HG03280 (cell line): Measurements from ENCODE around the gene COL6A3.

Experiments
- ATAC-seq: cut with Tn5 transposase; IDR thresholded peaks from one replicate; pipeline ENCODE4 v1.9.1; 2021; ENCODE audit warnings: mild to moderate bottlenecking, moderate library complexity; ENCODE audit not compliant: unreplicated experiment

Gene COL6A3

DNA sequence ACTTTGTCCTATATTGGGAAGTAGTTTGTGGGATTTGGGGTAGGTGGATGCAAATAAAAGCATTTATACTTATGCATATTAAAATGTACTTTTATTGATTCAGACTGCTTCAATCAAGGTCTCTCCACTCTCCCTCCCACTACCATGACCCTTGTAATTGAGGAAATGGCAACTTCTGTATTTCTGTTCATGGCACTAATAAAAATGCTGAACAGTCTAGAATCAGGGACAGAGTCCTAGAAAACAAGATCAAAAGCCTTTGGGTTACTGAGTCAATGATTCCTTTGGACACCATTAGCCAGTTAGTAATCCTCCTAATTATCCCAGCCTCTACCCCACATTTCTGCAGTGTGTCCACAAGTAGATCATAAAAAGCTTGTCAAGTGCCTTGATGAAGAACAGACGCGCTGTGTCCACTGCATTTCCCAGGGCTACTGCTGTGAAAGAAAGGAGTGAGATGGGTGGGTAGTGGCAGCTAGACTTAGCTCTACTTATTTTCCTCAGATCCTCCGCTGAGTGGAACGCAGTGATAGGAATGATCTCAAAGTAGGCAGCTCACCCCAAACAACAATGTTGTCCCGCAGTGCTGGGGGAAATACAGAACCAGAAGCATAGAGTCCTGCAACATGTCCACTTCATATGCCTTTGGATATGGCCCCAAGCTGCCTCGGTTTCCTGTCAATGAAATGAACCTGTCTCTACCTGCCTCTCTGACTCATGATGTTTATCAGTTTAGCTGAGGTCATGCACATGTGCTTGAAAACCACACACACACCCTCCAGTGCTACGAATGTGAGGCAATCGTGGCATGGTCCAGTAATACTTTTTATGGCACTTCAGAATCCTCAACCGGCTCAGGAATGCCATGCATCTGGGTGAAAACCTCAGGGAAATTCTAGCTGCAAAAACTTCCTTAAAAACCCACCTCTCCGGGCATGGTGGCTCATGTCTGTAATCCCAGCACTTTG is 115.5 kb downstream of the COL6A3 start:
- ATAC-seq = no peak

DNA sequence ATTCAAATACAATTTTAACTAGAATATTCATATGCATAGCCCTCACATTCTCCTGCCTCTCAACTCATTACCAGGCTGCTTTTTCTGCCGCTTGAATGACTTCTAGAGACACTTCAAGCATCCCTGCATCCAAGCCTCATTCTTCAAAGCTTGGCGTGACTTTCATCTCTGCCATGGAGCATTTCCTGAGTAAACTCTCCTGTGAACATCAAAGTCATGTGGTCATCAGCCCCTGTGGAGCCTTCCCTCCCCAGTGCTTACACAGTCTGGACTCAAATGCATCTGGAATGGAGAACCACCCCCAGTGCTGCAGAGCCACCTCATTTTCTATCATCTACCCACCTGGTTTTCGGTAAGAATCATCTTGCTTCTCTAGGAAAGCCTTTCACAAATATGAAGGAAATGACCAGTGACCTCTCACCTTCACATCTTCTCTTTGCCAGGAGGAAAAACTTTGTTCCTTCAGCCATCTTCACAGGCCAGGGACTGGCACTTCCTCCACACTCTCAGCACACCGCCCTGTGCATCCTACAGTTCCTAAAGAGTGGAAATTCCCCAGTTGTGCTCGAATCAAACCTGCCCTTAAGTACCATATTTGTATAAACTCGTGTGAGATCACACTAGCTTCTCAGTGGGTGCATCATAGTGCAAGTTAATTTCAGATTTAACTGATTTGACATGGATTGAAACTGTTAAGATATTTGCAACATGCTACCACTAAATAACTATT is 116.4 kb downstream of the COL6A3 start:
- ATAC-seq = no peak

DNA sequence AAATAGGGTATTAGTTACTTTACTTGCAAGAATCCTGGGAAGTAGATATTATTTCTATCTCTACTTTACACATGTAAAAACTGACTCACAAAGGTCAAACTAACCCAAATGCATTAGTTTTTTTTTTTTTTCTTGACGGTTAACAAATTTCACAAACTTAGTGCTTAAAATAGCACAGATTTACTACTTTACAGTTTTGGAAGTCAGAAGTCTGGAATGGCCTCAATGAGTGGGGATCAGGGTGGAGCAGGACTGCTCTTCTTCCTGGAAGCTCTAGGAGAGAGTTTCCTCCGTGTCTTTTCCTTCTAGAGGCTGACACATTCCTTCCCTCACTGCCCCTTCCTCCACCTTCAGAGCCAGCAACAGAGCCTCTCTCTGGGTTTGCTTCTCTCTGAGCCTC is 117.2 kb downstream of the COL6A3 start:
- ATAC-seq = no peak

DNA sequence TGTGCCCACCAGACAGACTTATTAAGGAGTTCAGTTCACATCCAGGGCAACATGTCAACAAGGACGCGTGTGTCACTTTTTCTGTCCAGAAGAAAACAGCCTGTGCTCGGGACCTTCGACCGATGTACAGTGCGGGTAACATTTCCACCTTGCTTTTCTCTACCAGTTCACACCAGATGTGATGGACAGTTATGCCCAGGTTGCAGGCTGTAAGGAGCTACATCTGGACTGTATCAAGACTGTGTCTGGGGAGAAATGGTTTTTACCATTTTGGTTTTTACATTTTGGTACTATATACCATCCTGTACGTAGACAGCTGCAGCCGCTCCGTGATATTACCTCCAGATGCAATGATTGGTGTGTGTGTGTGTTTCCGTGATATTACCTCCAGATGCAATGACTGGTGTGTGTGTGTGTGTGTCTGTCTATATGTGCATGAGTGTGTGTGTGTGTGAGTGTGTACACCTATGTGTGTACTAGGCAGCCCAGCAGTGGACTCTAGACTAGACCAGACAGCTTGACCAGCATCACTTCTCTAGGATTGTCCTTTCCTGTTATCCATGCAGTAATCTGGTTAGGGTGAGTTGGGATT is 118.0 kb downstream of the COL6A3 start:
- no peak for ATAC-seq

DNA sequence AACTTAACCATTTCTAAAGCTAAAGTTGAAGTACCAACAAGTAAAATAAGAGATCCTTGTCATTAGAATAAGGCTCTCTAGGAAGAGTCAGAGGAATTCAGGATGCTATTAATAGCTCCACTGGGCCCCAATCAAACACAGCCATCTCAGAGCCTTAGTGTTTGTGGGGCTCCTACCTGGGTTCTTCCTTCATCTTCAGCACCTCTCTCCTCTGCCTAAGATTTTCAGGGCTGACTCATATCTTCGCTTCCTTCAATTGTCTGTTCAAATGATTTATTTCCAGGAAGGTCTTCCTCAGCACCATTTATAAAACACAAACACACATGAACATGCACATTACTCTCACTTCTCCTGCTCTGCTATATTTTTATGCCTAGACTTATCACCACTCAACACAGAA is 119.5 kb downstream of the COL6A3 start:
- no peak for ATAC-seq

DNA sequence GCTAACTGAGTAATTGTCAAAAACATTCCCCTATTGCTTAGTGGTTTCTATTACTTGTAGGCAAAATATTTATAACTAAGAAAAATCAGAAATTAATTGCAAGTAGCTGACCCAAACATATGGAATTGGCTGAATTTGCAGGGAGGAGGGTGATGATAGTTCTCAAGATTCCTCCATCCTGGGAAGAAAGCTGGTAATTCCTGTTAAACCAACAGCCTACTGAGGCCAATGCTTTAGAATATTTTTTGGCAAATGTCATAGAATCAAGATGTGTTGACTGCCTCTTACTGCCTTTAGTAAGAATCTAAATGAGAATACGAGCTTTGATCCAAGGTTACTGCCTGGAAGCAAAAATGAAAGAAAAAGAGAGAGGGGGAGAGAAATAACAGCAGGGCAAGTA is 120.0 kb downstream of the COL6A3 start:
- ATAC-seq = no peak

DNA sequence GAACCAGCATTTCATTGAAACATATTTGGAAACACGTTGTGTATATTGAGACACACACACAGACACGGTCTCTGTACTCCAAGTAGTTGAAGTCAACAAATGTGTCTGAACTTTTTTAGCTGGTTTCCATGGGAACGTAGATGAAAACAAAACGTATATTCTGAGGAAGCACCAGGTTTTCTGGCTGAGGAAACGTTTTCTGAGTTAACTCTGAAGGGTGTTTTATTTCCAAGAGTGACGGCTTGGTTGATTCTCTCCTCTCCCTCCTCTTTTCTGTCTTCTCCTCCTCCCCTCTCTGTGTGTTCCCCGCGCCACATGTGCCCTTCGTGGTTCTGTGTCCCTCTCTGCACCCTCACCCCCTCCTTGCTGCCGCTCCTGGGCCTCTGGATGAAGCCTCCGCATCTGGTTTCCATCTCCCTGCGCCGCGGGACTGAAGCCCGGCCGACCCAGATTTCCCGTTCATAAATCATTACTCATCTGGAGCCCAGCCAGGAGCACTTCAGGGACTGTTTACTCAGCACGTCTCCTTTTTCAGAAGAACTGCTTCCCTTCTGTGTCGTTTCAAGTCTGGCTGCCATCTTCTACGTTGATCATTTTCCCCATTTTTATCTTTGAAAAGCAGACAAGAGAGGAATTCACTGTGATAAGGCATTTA is 122.7 kb downstream of the COL6A3 start:
- ATAC-seq = no peak

DNA sequence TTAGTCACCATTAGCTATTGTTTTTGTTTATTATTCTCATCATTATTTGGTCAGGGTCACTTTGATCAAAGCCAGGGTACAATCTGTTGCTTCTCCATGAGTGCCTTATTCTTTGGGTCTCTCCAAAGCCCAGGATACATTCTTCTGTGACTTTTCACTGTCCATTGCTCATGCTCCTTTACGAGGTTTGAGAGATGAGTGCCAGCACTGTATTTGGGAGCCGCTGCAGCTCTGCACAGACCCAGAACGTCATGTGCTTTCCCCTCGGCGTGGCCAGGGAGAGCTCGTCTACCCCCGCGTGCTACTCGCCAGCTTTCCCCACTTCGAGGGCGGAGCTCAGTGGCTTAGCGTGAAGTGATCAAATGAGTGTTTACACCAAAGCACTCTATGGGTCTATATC is 123.7 kb downstream of the COL6A3 start:
- no peak for ATAC-seq

DNA sequence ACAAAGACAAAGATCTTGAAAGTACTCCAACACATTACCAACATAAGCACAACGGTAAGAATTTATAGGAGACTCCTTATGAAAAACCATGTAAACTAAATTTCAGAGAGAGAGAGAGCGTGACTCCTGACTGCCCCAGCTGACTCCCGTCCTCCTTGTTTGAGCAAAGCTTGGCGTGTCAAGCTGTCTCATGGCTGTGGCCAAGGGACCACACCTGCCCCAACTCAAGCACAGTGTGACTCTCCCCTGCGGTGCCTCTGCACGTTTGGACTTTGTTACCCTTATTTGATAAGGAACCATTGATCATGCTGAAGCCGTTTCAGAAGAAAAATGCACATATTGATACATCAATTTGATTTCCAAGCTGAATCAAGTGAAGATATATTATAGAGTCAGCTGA is 124.8 kb downstream of the COL6A3 start:
- no peak for ATAC-seq

DNA sequence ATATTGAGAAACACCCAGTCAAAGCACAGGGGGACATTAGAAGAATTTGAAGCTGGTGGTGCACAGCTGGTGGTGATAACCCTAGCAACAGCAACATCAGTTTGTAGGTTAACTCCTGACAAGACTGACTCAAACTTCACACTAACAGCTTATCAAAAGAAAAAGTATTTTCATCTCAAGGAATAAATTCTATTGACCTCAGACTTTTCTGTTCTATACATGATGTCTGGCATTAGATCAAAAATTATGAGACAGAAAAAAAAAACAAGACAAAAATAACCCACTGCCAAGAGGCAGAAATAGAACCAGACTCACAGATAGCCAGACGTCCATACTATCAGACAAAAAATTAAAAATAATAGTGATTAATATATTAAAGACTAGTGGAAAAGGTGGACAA is 126.1 kb downstream of the COL6A3 start:
- no peak for ATAC-seq

DNA sequence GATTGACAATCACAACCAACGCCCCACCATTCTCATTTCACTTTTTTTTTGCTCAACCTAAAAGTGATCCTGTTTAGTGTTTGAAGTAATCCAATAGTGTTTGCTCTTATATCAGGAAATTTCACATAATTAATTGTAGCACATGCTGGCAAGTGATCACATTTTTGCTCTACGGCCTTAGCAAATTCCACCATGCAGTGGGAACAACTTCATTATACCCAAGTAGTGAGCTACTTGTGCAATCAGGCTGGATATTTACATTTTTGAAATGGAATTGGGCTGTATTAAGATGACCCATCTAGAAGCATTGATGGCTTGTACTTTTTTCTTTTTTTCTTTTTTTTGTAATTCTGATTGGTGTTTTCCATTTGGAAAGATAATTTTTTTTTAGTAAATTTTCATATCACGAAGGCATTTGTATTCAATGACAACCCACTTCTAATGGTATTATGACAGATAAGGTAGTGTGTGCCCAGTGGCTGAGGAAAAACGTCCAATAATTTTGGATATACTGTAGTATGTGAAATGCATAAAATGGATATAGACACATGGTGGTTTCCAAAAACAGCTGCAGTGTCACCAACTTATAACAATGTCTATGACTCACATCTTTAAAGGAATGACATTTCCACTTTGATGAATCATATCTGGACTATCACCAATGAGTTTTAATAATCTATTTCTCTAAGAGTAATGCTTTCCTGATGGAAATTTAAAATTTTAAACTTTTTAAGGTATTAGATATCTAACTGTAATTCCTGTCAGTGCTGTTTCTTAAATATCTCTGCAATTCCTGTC is 130.6 kb downstream of the COL6A3 start:
- no peak for ATAC-seq

DNA sequence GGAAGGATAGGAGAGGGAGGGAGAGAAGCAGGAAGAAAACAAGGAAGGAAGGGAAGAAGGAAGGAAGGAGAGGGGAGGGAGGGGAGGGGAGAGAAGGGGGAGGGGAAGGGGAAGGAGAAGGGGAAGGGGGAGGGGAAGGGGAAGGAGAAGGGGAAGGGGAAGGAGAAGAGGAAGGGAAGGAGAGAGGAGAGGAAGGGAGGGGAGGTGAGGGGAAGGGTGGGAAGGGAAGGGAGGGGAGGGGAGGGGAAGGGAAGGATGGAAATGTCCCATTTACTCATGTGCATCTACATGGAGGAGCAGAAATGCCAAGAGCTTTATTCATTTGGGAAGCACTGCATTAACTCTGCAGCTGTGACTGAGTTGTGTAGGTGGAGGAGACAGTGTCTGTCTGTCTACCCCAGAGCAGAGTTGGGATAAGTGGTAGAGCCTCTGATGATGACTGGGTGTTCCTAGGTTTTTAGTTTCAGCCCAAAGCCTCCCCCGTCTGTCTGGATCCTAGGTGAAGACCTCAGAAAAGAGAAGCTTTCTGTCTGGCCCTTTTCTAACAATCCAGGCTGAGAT is 131.3 kb downstream of the COL6A3 start:
- no peak for ATAC-seq

DNA sequence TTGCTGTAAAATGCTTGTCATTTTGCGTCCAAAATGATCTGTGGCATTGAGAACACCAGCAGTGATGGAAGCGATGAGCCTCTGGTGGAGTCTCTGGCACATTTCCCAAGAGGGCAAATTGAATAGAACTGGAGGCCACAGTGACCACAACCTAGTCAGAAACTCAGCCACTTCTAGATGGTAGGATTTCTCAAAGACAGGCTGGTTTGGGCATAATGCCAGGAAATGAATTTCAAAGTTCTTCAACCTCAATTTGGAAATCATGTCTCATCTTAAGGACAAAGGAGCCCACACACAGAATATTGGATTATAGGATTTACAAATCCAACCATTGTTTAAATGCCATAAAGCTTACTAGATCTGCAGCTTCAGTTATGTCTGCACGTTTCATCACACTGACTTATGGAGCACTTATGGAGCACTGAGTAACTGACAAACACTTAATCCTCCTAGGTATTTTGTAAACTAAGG is 132.1 kb downstream of the COL6A3 start:
- ATAC-seq = no peak

DNA sequence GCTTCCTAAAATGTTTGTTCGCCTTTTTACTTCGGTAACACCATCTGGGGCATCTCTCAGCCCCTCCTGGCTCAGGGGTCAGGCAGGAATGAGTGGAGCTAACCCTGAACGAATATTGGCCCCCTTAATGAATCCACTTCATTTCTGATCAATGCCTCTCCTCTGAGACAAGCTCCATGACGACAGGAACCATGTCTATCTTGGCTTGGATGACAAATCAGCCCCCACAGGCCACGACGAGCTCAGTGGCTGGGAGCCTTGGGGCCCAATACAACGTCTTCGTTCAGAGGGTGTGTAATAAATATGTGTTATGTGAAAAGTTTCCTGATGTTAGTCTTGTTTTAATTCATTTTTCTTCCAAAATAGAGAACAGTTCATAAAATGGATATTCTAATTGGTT is 133.0 kb downstream of the COL6A3 start:
- ATAC-seq = no peak

DNA sequence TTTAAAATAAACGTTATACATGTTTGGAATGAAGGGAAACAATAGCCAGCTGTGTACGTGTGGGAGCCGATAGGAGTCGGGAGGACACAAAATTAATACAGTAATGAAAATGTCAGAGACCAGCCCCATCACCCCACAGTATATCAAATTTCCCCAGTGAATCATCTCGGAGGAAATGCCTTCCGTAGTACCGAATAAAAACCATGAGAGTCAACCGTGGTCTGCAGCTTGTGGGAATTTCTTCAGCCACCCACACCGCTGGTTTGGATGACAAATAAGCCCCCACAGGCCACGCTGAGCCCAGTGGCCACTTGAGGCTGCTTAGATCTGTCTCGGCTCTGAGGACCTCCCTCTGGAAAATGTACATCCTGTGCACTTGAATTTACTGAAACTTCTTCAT is 133.7 kb downstream of the COL6A3 start:
- no peak for ATAC-seq

DNA sequence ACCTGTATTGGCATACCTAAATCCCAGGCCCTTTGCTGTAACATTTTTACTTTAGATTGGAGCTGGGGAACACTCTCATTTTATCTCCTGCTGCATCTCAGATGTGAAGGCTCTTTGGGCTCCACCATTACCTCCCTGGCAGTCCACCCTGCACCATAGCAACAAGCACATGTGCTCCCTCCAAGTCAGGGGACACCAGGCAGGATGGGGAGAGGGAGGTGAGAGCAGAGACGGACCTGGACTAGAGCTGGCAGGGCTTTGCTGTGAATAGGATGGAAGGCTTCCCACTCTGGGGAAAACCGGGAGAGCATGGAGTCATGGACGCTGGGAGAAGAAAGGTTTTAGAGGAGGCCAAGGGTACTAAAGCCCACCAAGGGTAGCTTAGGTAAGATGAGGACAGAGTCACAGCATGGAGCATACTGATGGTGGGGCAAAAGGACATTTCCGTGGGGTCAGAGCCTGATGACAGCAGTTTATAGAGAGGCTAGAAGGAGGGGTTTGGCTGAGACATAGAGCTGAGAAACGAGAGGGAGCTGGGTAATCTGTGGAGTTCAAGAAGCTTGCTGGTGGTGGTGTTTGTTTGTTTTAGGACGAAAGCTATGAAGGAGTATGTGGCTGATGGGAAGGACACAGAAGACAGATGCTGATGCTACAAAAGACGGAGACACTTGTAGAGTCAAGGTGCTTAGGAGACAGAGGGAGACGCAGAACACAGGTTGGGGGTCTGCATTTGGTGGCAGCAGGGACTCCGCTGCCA is 134.8 kb downstream of the COL6A3 start:
- no peak for ATAC-seq

DNA sequence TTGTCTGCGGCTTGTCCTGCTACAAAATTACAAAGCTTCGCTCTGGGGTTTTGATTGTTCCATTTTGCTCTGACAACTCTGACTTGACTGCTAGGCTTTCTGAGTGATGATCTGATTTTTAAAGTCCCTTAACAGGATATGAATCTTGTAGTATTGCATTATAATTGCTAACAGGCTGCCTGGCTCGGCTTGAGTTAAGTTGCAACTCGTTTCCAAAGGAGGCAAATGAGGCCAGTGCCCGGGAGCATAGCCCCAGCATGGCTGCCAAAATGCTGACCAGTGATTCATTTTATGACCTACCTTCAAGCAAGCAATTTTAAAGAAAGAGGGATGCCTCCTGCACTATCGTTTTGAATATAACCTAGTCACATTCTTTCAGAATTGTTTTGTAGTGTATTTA is 135.4 kb downstream of the COL6A3 start:
- no peak for ATAC-seq

DNA sequence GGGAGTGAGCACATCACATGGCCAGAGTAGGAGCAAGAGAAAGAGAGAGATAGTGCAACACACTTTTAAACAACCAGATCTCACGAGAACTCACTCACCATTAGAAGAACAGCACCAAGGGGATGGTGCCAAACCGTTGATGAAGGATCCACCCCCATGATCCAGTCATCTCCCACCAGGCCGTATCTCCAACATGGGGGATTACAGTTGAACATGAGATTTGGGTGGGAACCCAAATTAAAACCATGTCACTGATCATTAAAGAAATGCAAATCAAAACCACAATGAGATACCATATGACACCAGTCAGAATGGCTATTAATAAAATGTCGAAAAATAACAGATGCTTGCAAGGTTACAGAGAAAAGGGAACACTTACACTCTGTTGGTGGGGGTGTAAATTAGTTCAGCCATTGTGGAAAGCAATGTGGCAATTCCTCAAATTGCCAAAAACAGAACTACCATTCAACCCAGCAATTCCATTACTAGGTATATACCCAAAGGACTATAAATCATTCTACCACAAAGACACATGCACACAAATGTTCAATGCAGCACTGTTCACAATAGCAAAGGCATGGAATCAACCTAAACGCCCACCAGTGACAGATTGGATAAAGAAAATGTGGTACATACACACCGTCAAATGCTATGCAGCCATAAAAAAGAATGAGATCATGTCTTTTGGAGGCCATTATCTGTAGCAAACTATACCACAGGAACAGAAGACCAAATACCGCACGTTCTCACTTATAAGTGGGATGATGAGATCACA is 137.1 kb downstream of the COL6A3 start:
- ATAC-seq = no peak
